Loucy (cell line): ENCODE data around the gene ACOXL.

ENCODE experiments used
- EZH2phosphoT487 ChIP-seq: fragments of 200-600 bp; IDR thresholded peaks from 2 replicates; pipeline ENCODE4 v1.6.1; 2018; ENCODE audit warnings: antibody characterized with exemption, mild to moderate bottlenecking, moderate library complexity, borderline replicate concordance
- TF ChIP-seq, protein P1 (sequence below): fragments of 200-600 bp; sonication (generic); conservative IDR thresholded peaks from 2 replicates; pipeline ENCODE4 v1.5.1; 2014; ENCODE audit warnings: mild to moderate bottlenecking, antibody characterized with exemption, low read length

- TF ChIP-seq, protein P1, sequence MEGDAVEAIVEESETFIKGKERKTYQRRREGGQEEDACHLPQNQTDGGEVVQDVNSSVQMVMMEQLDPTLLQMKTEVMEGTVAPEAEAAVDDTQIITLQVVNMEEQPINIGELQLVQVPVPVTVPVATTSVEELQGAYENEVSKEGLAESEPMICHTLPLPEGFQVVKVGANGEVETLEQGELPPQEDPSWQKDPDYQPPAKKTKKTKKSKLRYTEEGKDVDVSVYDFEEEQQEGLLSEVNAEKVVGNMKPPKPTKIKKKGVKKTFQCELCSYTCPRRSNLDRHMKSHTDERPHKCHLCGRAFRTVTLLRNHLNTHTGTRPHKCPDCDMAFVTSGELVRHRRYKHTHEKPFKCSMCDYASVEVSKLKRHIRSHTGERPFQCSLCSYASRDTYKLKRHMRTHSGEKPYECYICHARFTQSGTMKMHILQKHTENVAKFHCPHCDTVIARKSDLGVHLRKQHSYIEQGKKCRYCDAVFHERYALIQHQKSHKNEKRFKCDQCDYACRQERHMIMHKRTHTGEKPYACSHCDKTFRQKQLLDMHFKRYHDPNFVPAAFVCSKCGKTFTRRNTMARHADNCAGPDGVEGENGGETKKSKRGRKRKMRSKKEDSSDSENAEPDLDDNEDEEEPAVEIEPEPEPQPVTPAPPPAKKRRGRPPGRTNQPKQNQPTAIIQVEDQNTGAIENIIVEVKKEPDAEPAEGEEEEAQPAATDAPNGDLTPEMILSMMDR, result no peak
- no peak for TF ChIP-seq EZH2phosphoT487
These were observed 359.4 kb downstream of the ACOXL start for GRCh38 chr2:111091811-111092211.
